H9 (cell line): ENCODE data around the gene DPF3. TPM values are rescaled to one million over a fixed set of nuclear protein-coding genes. Genes with fewer than 3 reads are reported as not detected.

ENCODE experiments used
- DNase-seq: peaks from one replicate; pipeline ENCODE4 v3.0.0-alpha.2; 2017
- H2AFZ ChIP-seq: one replicate; pipeline ENCODE4 v1.6.1; 2013; ENCODE audit warnings: mild to moderate bottlenecking, low read length, control low read depth, moderate library complexity
- H2AK5ac ChIP-seq: 2 replicates; pipeline ENCODE4 v1.6.1; 2013; ENCODE audit warnings: low read length, control low read depth, mixed read lengths; ENCODE audit not compliant: insufficient read length
- H2BK120ac ChIP-seq: one replicate; pipeline ENCODE4 v1.6.1; 2013; ENCODE audit warnings: low read depth, mild to moderate bottlenecking, low read length, control low read depth, inconsistent platforms; ENCODE audit not compliant: poor library complexity, severe bottlenecking
- H2BK12ac ChIP-seq: 2 replicates; pipeline ENCODE4 v1.6.1; 2013; ENCODE audit warnings: low read length, control low read depth, mixed read lengths, low read depth; ENCODE audit not compliant: insufficient read length
- H2BK15ac ChIP-seq: 2 replicates; pipeline ENCODE4 v1.6.1; 2013; ENCODE audit warnings: low read depth, low read length, control low read depth
- H2BK20ac ChIP-seq: one replicate; pipeline ENCODE4 v1.6.1; 2013; ENCODE audit warnings: low read depth, mild to moderate bottlenecking, low read length, control low read depth, inconsistent platforms; ENCODE audit not compliant: poor library complexity, severe bottlenecking
- H2BK5ac ChIP-seq: 2 replicates; pipeline ENCODE4 v1.6.1; 2013; ENCODE audit warnings: low read length, control low read depth, mixed read lengths; ENCODE audit not compliant: insufficient read length
- H3K14ac ChIP-seq: 2 replicates; pipeline ENCODE4 v1.6.1; 2013; ENCODE audit warnings: low read length, control low read depth; ENCODE audit not compliant: insufficient read depth
- H3K18ac ChIP-seq: 2 replicates; pipeline ENCODE4 v1.6.1; 2013; ENCODE audit warnings: low read depth, mild to moderate bottlenecking, mixed read lengths, low read length, control low read depth; ENCODE audit not compliant: insufficient read length
- H3K23ac ChIP-seq: 2 replicates; pipeline ENCODE4 v1.6.1; 2013; ENCODE audit warnings: low read length, control low read depth, mixed read lengths, low read depth; ENCODE audit not compliant: insufficient read length
- H3K23me2 ChIP-seq: 2 replicates; pipeline ENCODE4 v1.6.1; 2013; ENCODE audit warnings: low read depth, mild to moderate bottlenecking, mixed read lengths, low read length, control low read depth; ENCODE audit not compliant: insufficient read length, poor library complexity, severe bottlenecking
- H3K27ac ChIP-seq: 2 replicates; pipeline ENCODE4 v1.5.1; 2013; ENCODE audit warnings: low read length, control low read depth, mixed read lengths, low read depth; ENCODE audit not compliant: insufficient read length
- H3K27me3 ChIP-seq: 2 replicates; pipeline ENCODE4 v1.6.1; 2013; ENCODE audit warnings: low read length, control low read depth, inconsistent platforms; ENCODE audit not compliant: insufficient read depth
- H3K4ac ChIP-seq: 2 replicates; pipeline ENCODE4 v1.6.1; 2013; ENCODE audit warnings: low read depth, mild to moderate bottlenecking, control low read depth, inconsistent platforms, low read length, moderate library complexity
- H3K4me1 ChIP-seq: 2 replicates; pipeline ENCODE4 v1.6.1; 2013; ENCODE audit warnings: low read length, control low read depth, inconsistent platforms; ENCODE audit not compliant: insufficient read depth
- H3K4me2 ChIP-seq: 2 replicates; pipeline ENCODE4 v1.6.1; 2013; ENCODE audit warnings: low read length, control low read depth, mixed read lengths; ENCODE audit not compliant: insufficient read length, insufficient read depth
- H3K56ac ChIP-seq: 2 replicates; pipeline ENCODE4 v1.6.1; 2013; ENCODE audit warnings: low read depth, mild to moderate bottlenecking, mixed read lengths, low read length, control low read depth; ENCODE audit not compliant: insufficient read length
- H3K79me1 ChIP-seq: 2 replicates; pipeline ENCODE4 v1.6.1; 2013; ENCODE audit warnings: low read depth, mild to moderate bottlenecking, moderate library complexity, low read length, control low read depth, inconsistent platforms; ENCODE audit not compliant: insufficient read depth, poor library complexity, severe bottlenecking
- H3K79me2 ChIP-seq: 2 replicates; pipeline ENCODE4 v1.6.1; 2013; ENCODE audit warnings: low read length, control low read depth, inconsistent platforms; ENCODE audit not compliant: insufficient read depth
- H3K9ac ChIP-seq: 2 replicates; pipeline ENCODE4 v1.6.1; 2013; ENCODE audit warnings: low read length, control low read depth, mixed read lengths; ENCODE audit not compliant: insufficient read length; ENCODE audit errors: extremely low read depth
- H3K9me3 ChIP-seq: one replicate; pipeline ENCODE4 v1.6.1; 2013; ENCODE audit warnings: low read depth, low read length, inconsistent platforms; ENCODE audit not compliant: control insufficient read depth
- H3T11ph ChIP-seq: one replicate; pipeline ENCODE4 v1.6.1; 2013; ENCODE audit warnings: mild to moderate bottlenecking, low read length, control low read depth, inconsistent platforms
- H4K20me1 ChIP-seq: one replicate; pipeline ENCODE4 v1.6.1; 2013; ENCODE audit not compliant: control insufficient read depth, insufficient read length, insufficient read depth
- H4K5ac ChIP-seq: 2 replicates; pipeline ENCODE4 v1.6.1; 2013; ENCODE audit warnings: low read depth, mild to moderate bottlenecking, mixed read lengths, low read length, control low read depth; ENCODE audit not compliant: insufficient read length
- H4K8ac ChIP-seq: replicated peaks from 2 replicates; pipeline ENCODE4 v1.6.1; 2013; ENCODE audit warnings: low read length, control low read depth, mixed read lengths, low read depth; ENCODE audit not compliant: insufficient read length
- H4K91ac ChIP-seq: 2 replicates; pipeline ENCODE4 v1.6.1; 2013; ENCODE audit warnings: low read depth, mild to moderate bottlenecking, moderate library complexity, mixed read lengths, low read length, control low read depth; ENCODE audit not compliant: insufficient read length
- H3K27ac Mint-ChIP-seq, 3 experiments: 2 replicates in 2 of 3; 3 replicates in 1 of 3; pipeline ENCODE4 v1.8.0; 2020 to 2021; ENCODE audit warnings: mixed read lengths in 3 of 3, mild to moderate bottlenecking in 1 of 3, moderate library complexity in 1 of 3
- H3K27me3 Mint-ChIP-seq: 2 replicates; pipeline ENCODE4 v1.8.0; 2021; ENCODE audit warnings: low read depth, mild to moderate bottlenecking, moderate library complexity, mixed read lengths
- H3K36me3 Mint-ChIP-seq, 3 experiments: 2 replicates in 2 of 3; 3 replicates in 1 of 3; pipeline ENCODE4 v1.8.0; 2020 to 2021; ENCODE audit warnings: low read depth in 3 of 3, mixed read lengths in 3 of 3; ENCODE audit not compliant: insufficient read depth in 1 of 3
- H3K4me1 Mint-ChIP-seq, 2 experiments: 2 replicates each; pipeline ENCODE4 v1.8.0; 2020; ENCODE audit warnings: mixed read lengths in 2 of 2
- H3K4me3 Mint-ChIP-seq, 2 experiments: 2 replicates in 1 of 2; 3 replicates in 1 of 2; pipeline ENCODE4 v1.8.0; 2020 to 2021; ENCODE audit warnings: mild to moderate bottlenecking in 2 of 2, mixed read lengths in 2 of 2, moderate library complexity in 1 of 2
- H3K9me3 Mint-ChIP-seq, 2 experiments: 2 replicates in 1 of 2; 3 replicates in 1 of 2; pipeline ENCODE4 v1.8.0; 2020; ENCODE audit warnings: mild to moderate bottlenecking in 2 of 2, mixed read lengths in 2 of 2, moderate library complexity in 1 of 2
- WGBS: extraction: QIAGEN DNeasy Blood & Tissue Kit; methylation state at CpG from one replicate; pipeline ENCODE4 v1.1.7; 2013; ENCODE audit warnings: missing lambda C conversion rate, low lambda C conversion rate, mixed read lengths; ENCODE audit not compliant: insufficient read length; ENCODE audit errors: extremely low coverage; 5-methylcytosine and 5-hydroxymethylcytosine counted together
- total RNA-seq: library from RNA; stranded (reverse); gene quantifications from 2 replicates; pipeline ENCODE4 v1.2.1, GENCODE V29; 2021
- TF ChIP-seq, protein P1 (sequence below): fragments of 200-600 bp; sonication (generic); conservative IDR thresholded peaks from 3 replicates; pipeline ENCODE4 v1.8.0; 2021; ENCODE audit warnings: antibody characterized with exemption, mild to moderate bottlenecking

The DPF3 gene
- total RNA-seq, 1 experiment from 2014 or later, result not detected

DNA sequence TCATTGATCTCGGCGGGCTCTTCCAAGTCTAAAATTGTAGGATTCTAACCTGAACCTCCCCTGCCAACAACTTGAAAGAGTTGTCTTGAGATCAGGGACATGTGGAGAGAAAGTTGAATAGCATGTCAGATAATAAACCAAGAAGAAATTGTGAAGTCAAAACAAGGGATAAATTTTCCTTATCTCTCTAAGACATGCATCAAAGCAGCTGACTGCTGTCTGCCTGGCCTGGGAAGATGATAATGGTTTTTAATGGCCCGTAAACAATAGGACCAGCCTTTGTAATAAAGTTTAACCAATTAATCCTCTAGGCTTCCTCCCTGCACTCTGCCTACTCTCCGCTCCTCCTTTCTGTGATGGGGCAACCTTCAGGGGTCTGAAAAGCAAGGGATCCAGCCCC lies 67.9 kb downstream of the DPF3 start:
- H3K14ac ChIP-seq, result no peak overlapping the region
- H3K27me3 ChIP-seq, result no peaks in the 10 kb centered on the region
- no peak overlapping the region for H3K56ac ChIP-seq
- H3K9ac ChIP-seq, result no peak overlapping the region
- no peak overlapping the region for H2BK15ac ChIP-seq
- no peaks in the 10 kb centered on the region for H3K79me1 ChIP-seq
- no peak overlapping the region for H3K18ac ChIP-seq
- H3K4me1 Mint-ChIP-seq, result peaks cover 12 to 20% of the 10 kb centered on the region in 2 experiments; a peak in 3 of 4 replicates
- H3K36me3 Mint-ChIP-seq, result no peaks in the 10 kb centered on the region
- H4K5ac ChIP-seq, result no peak overlapping the region
- no peak overlapping the region for H2BK120ac ChIP-seq
- DNase-seq, result no peak
- no CpG with 5 or more reads among the region's 4 CpGs for WGBS
- H2BK5ac ChIP-seq, result no peak overlapping the region
- no peak overlapping the region for H3K4ac ChIP-seq
- no peak overlapping the region for H2AFZ ChIP-seq
- no peaks in the 10 kb centered on the region for H3K79me2 ChIP-seq
- H3K27me3 Mint-ChIP-seq, result peaks cover 7% of the 10 kb centered on the region
- H3K9me3 ChIP-seq, result no peaks in the 10 kb centered on the region
- H3K27ac ChIP-seq, result no peak overlapping the region
- TF ChIP-seq, protein P1, sequence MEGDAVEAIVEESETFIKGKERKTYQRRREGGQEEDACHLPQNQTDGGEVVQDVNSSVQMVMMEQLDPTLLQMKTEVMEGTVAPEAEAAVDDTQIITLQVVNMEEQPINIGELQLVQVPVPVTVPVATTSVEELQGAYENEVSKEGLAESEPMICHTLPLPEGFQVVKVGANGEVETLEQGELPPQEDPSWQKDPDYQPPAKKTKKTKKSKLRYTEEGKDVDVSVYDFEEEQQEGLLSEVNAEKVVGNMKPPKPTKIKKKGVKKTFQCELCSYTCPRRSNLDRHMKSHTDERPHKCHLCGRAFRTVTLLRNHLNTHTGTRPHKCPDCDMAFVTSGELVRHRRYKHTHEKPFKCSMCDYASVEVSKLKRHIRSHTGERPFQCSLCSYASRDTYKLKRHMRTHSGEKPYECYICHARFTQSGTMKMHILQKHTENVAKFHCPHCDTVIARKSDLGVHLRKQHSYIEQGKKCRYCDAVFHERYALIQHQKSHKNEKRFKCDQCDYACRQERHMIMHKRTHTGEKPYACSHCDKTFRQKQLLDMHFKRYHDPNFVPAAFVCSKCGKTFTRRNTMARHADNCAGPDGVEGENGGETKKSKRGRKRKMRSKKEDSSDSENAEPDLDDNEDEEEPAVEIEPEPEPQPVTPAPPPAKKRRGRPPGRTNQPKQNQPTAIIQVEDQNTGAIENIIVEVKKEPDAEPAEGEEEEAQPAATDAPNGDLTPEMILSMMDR, result no peak
- H3T11ph ChIP-seq, result no peak overlapping the region
- H3K4me1 ChIP-seq, result no peaks in the 10 kb centered on the region; the same call in 1 of the 2 replicates
- H4K20me1 ChIP-seq, result no peaks in the 10 kb centered on the region
- H3K4me2 ChIP-seq, result no peak overlapping the region
- H4K91ac ChIP-seq, result no peak overlapping the region
- H3K27ac Mint-ChIP-seq, result peak overlapping the region in 1 of 3 experiments; percentile 30; a peak in 1 of 7 replicates
- no peak overlapping the region for H2BK12ac ChIP-seq
- no peak overlapping the region for H3K4me3 Mint-ChIP-seq
- no peaks in the 10 kb centered on the region for H3K23me2 ChIP-seq
- no peak overlapping the region for H3K23ac ChIP-seq
- H3K9me3 Mint-ChIP-seq, result no peaks in the 10 kb centered on the region; a peak in 1 of 5 replicates
- H2BK20ac ChIP-seq, result no peak overlapping the region
- H4K8ac ChIP-seq, result no peak overlapping the region
- H2AK5ac ChIP-seq, result no peak overlapping the region
